HG02588 (cell line): ENCODE data around the gene SLC6A13.

Experiments
- ATAC-seq: cut with Tn5 transposase; IDR thresholded peaks from one replicate; pipeline ENCODE4 v1.9.1; 2021; ENCODE audit warnings: mild to moderate bottlenecking, moderate library complexity; ENCODE audit not compliant: unreplicated experiment

SLC6A13 gene

GRCh38 chr12:234891-235415 lies 27.7 kb downstream of the SLC6A13 start:
- ATAC-seq: no peak

DNA sequence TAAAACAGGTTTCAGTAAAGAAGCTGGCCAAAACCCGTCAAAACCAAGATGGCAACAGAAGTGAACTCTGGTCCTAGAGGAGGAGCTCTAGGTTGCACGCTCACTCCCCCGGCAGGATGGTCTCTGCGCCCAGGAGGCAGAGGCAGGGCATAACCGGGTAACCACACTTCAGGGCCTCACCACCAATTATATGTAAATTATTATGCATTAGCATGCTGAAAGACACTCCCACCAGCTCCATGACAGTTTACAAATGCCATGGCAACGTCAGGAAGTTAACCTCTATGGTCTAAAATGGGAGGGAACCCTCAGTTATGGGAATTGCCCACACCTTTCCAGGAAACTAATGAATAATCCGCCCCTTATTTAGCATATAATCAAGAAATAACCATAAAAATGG lies 28.6 kb downstream of the SLC6A13 start:
- ATAC-seq: no peak

DNA sequence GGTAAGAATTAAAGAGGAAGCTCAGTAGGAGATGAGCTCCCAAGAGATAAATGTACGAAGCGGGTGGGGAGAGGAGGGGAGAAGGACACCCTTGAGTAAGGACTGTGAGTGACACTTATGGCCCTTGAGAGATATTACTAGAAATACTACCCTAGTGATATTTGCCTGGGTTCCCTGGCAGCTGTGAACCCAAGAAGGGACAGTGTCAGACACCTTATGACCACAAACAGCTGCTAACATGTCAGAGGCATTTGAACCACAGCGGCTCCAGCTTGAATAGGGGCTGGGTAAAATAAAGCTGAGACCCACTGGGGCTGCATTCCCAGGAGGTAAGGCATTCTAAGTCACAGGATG lies 29.0 kb downstream of the SLC6A13 start:
- no peak for ATAC-seq

DNA sequence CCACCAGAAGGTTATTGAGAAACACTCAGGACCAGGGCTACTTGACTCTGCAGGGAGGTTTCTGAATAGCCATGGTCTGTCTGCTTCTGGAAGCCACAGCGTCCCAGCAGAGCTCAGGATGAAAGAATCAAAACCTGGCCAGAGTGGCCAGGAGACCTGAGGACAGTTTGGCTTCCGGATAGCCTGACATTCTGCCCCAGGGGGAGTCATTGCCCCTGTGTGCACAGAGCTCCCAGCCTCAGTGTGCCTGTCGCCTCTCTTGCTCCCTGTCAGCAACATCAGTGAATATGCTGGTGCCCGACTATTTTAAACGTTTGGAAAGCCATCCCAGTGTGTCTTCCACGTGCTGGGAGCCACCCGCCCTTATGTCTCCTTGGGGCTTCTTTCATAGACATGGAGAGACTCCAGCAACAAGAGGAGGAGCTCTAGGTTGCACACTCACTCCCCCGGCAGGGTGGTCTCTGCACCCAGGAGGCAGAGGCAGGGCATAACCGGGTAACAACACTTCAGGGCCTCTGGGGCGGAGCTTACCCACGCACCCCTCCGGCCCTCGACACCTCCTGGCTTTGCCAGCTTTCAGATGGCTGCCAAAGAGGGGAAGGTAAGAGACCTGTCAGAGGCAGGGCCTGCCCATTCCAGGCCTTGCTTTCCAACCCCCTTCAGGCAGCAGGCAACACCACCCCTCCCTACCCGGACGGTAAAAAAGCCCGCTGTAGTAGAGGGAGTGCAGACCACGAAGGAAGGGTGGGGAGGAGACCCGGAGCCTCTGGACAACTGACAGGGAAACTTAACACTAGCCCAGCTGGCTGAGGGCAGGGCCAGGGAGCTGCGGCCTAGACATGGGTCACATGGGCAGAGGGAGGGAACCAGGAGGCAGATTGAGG lies 29.7 kb downstream of the SLC6A13 start:
- ATAC-seq: no peak

GRCh38 chr12:230925-231671 lies 31.5 kb downstream of the SLC6A13 start:
- no peak for ATAC-seq

DNA sequence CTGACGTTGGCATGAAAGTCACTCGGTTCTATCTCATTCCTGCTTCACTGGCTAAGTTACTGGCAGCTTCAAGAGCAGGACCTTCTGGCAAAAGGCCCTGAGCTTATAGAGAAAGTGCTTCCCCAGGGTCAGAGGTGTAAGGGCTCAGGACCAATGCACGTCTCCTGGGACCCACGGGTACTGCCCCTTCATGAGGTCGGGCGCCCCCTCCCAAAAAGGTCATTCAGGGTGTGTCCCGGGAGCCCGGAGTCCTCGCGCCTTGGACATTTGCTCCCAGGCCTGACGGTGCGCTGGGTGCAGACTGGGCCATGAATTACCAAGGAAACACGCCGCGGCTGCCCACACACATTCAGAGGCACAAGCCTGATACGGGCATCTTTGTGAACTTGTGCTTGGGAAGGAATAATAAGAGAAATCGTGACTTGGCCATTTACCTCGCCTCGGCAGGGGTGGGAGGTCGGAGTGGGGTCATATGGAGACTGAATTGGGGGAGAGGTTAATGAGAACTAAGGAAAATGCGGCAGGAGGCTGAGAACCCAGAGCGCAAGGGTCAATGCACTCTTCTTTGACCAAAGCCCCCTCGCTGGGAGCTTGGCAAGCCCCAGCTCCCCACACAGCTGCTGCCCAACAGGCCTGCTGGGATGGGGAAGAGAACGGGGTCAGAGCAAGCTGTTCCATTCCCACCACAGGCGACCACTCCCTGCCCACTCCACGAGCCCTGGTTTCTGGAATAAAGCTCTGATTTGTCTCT lies 33.0 kb downstream of the SLC6A13 start:
- ATAC-seq: no peak

- no peak for ATAC-seq
Observed at GRCh38 chr12:228846-229200, 33.8 kb downstream of the SLC6A13 start.

DNA sequence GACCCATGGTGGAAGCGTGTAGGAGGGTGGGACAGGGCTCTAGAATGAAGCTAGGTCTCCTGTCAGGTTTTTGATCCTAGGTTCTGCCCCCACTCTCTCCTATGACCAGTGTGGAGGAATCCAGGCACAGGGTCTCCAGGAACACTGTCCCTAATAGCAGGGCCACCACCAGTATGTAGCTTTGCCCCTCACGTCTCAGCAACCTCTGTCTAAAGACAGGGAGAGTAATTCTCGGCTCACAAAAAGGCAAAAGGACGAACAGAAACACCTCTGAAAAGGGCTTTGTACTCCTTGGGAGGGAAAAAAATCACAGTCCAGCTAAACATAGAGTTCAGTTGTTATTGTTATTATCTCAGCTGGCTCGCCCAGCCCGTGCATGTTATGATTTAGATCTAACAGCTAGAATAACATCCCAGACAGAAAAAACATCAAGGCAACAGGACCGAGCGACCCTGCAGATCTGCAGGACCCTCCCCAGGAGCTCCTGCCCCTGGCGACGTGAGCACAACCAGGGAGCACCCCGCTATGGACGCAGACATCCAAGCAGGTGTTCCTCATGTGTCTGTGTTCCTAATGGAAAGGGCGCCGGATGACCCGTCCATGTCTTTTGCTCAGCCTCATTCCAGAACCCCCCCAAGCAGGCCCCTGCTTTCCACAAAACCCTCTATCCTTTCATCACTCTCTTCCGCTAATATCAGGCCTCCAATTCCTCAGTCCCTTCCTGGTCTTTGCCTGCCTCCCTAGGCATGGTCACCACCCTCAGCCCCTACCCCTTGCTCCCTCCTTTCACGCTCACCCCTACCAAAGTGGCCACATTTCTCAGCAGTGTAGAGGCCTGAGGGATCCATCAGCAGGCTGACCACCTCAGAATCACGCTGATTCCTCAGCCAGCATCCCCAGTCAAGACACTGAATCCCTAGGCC lies 34.5 kb downstream of the SLC6A13 start:
- ATAC-seq: no peak

- ATAC-seq: no peak
Observed at GRCh38 chr12:227286-227915, 35.2 kb downstream of the SLC6A13 start.

- ATAC-seq: no peak
Observed at GRCh38 chr12:226401-226800, 36.2 kb downstream of the SLC6A13 start.

DNA sequence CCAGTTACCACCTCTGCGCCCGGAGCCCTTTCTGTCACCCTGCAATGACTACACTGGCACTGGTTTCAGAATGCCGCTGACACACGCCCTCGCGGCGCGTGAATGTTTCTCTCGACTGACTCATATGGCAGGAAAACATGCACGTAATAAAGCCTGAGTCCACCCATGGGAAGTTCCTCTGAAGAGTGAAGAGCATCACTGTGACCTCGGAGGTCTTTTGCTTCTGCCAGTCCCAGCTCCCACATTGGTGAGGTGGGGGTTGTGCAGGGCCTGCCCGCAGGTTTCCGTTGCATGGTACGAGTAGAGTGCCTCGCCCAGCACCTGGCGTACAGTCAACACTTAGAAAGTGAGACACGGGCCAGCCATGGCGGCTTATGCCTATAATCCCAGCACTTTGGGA lies 37.6 kb downstream of the SLC6A13 start:
- ATAC-seq: no peak

- ATAC-seq: no peak
Observed at GRCh38 chr12:224330-224729, 38.3 kb downstream of the SLC6A13 start.

GRCh38 chr12:223841-224240 lies 38.8 kb downstream of the SLC6A13 start:
- ATAC-seq: no peak

DNA sequence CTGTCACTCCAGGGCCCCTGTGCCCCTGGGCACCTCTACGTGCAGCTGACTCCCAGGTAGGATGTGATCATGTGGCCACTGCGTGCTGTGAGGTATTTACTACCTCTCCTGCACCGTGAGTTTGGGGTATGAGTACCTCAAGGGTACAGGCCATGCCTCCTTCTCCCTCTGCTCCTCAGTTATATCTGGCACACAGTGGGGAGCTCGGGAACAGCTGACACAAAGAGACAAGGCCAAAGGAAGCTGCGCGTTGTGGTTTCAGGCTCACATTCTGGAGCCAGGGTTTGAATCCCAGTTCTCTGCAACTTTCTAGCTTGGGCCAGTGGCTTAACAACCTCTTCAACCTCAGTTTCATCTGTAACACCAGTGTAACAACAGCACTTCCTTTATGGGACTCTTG lies 40.9 kb downstream of the SLC6A13 start:
- no peak for ATAC-seq

DNA sequence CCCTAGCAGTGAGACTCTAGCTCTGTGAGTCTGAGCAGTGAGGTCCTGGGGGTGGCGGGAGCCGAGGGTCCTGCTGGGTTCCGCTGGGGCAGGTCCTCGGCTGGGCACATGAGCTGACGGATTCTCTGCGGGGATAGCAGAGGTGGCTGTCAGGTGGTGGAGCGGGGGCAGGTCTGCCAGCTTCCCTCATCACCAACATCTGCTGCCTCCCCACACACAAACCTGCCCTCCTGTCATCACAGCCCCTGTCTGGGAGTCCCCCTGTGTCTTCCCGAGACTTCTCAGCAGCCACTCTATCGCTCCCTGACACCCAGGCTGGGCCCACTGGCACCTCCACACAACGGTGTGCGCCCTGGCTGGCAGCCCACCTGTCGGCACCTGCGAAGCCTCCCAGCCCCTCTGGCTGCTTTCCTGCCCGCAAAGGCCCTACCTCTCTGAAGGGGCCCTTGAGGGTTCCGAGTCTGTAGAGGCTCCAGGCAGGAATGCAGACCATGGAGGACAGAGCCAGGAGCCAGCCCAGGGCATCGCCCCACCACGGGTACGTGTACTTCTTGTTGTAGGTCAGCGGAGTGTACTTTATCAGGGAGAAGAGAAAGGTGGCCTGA lies 41.6 kb downstream of the SLC6A13 start:
- ATAC-seq: no peak

GRCh38 chr12:220491-220890 lies 42.1 kb downstream of the SLC6A13 start:
- no peak for ATAC-seq

DNA sequence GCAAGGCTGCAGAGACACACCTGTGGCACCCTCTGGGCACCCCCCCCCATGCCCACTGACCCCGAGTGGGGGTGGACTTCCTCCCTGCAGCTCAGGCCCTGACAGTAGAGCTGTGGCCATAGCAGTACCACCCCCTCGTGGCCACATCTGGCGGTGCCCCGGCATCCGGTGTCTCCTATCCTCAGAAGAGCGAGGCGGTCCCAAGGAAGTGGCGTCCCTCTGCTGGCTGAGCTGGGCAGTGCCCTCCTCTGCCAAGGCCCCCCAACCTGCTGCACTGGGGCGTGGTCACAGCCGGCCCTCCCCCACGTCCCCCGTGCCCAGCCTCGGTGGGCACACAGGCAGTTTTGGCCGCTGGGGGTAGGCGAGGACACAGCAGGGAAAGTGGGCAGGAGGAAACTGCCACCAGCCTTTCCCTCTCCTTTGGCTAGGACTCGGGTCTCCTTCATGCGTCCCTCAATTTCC lies 42.7 kb downstream of the SLC6A13 start:
- ATAC-seq: peak; percentile 58

GRCh38 chr12:218728-219590 lies 43.7 kb downstream of the SLC6A13 start:
- ATAC-seq: no peak
